ENCODE results near the gene NRN1.
"Not testable (repeated sequence)": the region's sequence is repeated elsewhere in the genome, so short reads cannot be mapped to it uniquely, and the experiment has no call there.

The NRN1 gene

GRCh38 chr6:5981126-5982026 lies 25.3 kb downstream of the NRN1 start:
- DNase-seq, result no peak

GRCh38 chr6:5979650-5980420 lies 26.9 kb downstream of the NRN1 start:
- no peak for DNase-seq

GRCh38 chr6:5976811-5977210 lies 29.9 kb downstream of the NRN1 start:
- DNase-seq, result no peak

GRCh38 chr6:5968817-5969734 lies 37.6 kb downstream of the NRN1 start:
- DNase-seq, result no peak

- DNase-seq, result not testable (repeated sequence)
Observed at GRCh38 chr6:5968036-5968435, 38.7 kb downstream of the NRN1 start.

- no peak for DNase-seq
Observed at GRCh38 chr6:5967594-5967993, 39.1 kb downstream of the NRN1 start.

GRCh38 chr6:5962794-5963193 lies 43.9 kb downstream of the NRN1 start:
- no peak for DNase-seq

GRCh38 chr6:5961836-5962235 lies 44.9 kb downstream of the NRN1 start:
- DNase-seq, result peak; percentile 70

- DNase-seq, result no peak
Observed at GRCh38 chr6:5960456-5960855, 46.3 kb downstream of the NRN1 start.

GRCh38 chr6:5958921-5959320 lies 47.8 kb downstream of the NRN1 start:
- DNase-seq, result no peak

GRCh38 chr6:5956939-5957338 lies 49.8 kb downstream of the NRN1 start:
- DNase-seq, result no peak

GRCh38 chr6:5950361-5950785 lies 56.4 kb downstream of the NRN1 start:
- no peak for DNase-seq

Data from eye (tissue), 1 donor.